HG03139 (cell line): Measurements from ENCODE around the gene UPF1.
A peak's percentile ranks its signal among the peaks of the same experiment; 100 is the strongest.
"Not testable (repeated sequence)": the region's sequence is repeated elsewhere in the genome, so short reads cannot be mapped to it uniquely, and the experiment has no call there.

Source experiments
- ATAC-seq: cut with Tn5 transposase; IDR thresholded peaks from one replicate; pipeline ENCODE4 v1.9.1; 2021; ENCODE audit not compliant: unreplicated experiment

Gene UPF1

DNA sequence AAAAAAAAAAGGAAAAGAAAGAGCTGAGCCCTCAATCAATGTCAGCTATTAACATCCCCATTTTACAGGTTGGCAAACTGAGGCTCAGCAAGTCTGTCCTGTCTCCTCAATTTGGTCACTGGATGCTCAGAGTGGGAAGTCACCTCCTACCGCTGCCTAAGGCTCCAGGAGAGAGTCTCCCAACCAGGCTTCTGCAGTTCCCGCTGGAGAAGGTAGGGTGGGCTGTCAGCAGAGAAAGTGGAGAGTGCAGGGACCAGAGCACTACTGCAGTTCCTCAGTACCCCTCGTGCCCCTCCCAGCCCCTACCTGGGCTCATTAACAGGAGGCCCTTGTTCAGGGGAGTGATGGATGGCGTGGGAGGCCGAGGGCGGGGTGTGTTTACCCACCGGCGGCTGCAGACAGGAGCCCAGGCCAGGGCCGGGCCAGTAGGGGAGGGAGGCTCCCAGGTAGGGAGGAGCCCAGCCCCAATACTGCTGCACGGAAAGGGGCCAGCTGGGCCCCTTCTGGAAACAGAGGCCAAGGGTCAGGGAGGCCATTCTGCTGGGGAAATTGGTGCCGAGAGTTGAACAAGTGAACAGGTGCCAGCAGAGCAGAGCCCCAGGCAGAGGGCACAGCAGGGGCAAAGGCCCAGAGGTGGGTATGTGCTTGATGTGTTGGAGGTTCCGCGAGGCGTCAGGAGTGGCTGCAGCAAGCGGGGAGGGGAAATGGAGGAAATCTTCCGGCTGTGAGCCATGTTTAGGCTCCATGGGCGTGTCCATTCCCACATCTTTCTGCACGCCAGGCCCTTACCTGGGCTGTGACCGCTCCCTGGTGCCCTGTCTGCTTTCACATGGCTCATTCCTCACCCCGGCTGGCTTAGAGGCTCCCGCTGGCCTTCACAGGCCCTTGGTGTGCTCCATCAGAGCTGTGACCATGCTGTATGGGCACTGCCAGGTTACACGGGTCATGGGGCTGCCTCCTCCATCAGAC, 33.1 kb upstream of the UPF1 start:
- ATAC-seq = no peak

DNA sequence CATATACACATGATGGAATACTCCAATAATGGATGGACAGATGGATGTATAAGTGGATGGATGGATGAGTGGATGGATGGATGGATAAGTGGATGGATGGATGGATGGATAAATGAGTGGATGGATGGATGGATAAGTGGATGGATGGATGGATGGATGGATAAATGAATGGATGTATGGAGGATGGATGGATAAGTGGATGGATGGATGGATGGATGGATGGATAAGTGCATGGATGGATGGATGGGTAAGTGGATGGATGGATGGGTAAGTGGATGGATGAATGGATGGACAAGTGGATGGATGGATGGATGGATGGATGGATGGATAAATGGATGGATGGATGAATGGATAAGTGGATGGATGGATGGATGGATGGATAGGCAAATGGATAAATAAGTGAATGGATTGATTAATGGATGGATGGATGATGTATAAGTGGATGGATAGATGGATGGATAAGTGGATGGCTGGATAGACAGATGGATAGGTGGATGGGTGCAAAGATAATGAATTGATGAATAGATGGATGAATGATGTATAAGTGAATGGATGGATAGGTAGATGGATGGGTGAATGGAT, 32.3 kb upstream of the UPF1 start:
- ATAC-seq = no peak

- no peak for ATAC-seq
Measured at GRCh38 chr19:18800079-18800478, 31.7 kb upstream of the UPF1 start.

GRCh38 chr19:18800636-18801035, 31.1 kb upstream of the UPF1 start:
- ATAC-seq = no peak

DNA sequence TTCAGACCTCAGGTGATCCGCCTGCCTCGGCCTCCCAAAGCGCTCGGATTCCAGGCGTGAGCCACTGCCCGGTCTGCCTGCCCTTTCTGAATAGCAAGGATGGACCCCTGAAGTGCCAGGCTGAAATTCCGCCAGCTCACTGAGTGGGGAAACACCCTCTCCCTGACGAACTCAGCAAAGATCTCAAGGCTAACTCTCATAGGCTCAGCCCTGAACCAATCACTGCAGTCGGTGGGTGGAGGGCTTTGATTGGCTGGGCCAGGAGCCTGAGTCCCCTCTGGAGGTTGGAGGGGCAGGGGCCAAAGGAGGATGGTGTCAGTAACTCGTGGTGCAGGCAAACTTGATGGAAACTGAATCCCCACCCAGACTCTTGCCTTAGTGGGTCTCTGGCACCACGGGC, 29.4 kb upstream of the UPF1 start:
- no peak for ATAC-seq

DNA sequence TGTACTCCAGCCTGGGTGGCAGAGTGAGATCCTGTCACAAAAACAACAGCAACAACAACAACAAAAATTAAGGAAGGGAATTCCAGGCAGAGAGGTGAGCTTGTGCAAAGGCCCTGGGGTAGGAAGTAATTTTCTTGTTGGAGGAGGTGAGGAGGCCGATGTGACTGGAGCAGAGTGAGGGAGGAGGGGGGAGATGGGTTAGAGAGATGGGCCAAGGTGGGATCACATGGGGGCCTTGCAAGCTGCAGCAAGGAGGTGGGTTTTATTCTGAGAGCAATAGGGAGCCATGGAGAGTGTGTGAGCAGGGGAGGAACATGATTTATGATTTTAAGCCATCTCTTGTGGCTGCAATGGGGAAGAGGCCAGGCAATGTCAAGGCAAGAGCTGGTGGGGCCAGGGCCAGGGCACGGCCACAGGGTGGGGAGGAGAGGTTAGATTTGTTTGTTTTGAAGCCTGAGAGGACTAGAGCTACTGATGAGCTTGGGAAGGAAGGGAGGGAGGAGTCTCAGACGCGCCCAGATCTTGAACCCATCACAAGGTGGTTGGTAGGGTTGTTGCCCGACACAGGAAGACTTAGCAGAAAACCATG, 28.1 kb upstream of the UPF1 start:
- ATAC-seq = no peak

DNA sequence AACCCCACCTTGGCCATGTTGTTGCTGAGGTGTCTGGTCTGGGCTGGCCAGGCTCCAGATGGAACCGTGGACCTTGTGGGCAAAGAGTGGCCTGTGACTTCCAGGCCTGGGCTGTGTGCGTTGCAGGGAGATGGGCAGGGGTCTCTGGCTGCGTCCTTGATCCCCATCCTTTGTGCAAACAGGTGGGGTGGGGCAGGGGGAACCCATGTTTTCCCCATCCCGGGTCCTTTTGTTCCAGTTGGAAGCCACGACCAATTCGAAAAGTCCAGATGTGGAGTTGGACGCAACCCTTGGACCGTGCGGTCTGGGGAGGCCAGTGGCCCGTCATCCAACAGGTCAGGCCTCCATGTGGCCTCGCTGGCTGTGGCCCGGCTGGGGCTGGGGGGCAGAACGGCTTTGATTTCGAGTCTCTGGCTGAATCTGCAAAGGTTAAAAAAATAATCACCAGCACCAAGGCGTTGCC, 27.6 kb upstream of the UPF1 start:
- ATAC-seq = no peak

DNA sequence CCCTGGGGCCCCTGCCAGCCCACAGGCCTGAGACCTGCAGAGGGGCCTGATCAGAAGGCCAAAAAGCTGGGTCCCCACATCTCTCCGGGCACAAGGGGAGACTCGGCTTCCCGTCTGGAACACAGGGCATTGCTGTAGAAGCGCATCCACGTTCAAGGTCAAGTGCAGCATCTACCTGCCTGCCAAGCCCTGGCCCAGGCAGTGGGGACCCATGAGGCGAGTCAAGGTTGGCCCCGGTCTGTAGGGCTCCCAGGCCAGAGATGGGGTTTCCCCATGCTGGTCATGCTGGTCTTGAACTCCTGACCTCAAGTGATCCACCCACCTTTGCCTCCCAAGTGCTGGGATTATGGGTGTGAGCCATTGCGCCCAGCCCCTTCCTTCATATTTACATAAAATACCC, 27.1 kb upstream of the UPF1 start:
- ATAC-seq = no peak

GRCh38 chr19:18807861-18808331, 23.9 kb upstream of the UPF1 start:
- ATAC-seq = no peak

DNA sequence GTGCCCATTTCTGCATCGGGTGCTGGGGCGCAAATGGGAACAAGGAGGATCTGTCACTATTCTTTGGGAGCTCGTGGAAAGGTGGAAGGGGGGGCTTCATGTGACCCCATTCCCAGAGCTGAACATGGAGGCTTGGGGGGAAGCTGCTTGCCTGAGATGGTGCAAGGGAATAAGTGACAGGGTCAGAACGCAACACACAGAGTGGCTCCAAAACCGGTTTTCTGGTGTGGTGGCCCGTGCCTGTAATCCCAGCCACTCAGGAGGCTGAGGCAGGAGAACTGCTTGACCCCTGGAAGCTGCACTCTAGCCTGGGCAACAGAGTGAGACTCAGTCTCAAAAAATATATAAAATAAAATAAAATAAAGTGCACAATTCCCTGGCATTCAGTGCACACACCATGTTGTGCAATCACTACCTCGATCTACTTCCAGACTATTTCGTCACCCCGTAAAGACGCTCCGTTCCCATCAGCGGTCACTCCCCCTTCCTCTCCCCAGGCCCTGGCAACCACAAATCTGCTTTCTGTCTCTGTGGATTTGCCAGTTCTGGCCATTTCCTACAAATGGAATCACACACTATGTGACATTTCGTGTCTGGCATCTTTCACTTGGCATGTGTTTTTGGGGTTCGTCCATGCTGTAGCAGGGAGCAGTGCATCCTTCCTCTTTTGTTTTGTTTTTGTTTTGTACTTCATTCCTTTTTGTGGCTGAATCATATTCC, 22.4 kb upstream of the UPF1 start:
- no peak for ATAC-seq

DNA sequence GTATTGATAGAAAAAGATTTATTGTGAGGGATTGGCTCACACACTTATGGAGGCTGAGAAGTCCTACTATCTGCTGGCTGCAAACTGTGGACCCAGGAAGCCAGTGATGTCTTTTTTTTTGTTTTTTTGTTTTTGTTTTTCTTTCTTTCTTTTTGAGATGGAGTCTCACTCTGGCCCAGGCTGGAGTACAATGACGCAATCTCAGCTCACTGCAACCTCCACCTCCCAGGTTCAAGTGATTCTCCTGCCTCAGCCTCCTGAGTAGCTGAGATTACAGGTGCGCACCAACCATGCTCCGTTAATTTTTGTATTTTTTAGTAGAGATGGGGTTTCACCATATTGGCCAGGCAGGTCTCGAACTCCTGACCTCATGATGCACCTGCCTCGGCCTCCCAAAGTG, 20.1 kb upstream of the UPF1 start:
- not testable (repeated sequence) for ATAC-seq

DNA sequence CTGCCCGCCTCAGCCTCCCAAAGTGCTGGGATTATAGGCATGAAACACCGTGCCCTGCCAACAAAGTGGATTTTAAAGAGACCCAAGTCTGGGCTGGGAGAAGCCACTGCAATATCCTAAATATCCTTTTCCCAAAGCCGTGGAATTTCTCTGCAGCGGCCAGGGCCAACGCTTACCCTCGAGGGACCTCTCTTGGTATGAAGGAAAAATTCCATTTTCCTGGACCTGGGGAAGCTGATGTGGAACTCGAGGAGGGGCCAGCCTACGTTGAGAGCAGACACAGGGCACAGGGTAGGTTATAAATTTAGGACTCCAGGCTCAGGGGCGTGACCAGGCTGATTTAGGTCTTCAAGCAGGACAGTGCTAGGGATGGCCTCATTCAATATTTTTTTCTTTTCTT, 17.7 kb upstream of the UPF1 start:
- ATAC-seq = no peak

DNA sequence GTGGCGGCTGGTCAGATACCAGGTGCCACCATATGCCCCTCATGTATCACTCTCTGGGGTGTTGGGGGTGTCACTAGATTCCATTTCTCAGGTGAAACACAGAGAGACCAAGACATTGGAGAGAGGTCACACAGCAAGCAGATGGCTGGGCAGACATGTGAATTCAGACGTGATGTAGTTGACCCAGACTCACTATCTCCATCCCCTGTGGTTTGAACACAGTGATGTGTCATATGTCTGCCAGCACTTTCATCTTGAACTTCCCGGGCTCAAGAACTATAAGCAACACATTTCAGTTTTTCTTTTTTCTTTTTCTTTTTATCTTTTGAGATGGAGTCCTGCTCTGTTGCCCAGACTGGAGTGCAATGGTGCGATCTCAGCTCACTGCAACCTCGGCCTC, 16.1 kb upstream of the UPF1 start:
- ATAC-seq = no peak

DNA sequence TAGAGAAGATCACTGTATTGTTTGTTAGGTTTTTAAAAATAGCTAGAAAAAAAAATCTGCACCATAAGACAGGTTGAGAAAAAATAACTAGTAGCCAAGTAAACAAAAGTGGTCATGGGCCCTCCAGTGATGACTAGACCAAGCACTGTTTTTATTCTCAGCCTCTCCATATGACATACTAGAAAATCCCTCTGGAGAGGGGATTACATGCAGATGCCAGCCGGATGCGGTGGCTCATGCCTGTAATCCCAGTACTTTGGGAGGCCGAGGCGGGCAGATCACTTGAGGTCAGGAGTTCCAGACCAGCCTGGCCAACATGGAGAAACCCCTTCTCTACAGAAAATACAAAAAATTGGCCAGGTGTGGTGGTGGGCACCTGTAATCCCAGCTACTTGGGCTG, 15.1 kb upstream of the UPF1 start:
- ATAC-seq = not testable (repeated sequence)

DNA sequence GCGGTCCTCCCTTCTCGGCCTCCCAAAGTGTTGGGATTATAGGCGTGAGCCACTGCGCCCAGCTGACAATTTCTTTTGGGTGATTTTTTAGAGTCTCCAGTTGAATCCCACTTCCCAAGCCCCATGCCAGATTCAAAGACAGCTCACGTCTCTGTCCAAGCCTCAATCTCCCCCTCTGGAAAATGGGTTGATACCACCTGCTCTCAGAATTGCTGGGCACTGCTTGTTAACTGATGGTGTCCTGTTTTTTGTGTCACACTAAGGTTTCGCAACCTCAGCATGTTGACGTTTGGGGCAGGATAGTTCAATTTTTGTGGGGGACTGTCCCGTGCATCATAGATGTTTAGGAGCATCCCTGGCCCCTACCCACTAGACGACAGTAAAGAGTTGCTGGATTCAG, 14.2 kb upstream of the UPF1 start:
- ATAC-seq = no peak

DNA sequence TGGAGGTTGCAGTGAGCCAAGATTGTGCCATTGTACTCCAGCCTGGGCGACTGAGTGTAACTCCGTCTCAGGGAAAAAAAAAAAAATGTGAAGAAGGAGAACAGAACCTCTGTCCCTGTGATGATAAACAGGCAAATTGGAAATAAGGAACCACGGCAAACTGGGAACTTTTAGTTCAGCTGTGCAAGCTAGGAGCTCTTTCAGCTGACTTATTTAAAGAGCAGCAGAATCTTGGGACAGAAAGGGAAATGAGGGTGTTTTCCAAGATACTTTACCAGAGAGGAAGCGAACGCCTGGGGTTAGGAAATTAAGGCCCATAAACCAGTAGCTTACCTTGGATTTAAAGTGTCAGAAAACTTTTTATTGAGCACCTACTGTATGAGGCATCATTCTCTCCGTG, 3.0 kb upstream of the UPF1 start:
- ATAC-seq = no peak

DNA sequence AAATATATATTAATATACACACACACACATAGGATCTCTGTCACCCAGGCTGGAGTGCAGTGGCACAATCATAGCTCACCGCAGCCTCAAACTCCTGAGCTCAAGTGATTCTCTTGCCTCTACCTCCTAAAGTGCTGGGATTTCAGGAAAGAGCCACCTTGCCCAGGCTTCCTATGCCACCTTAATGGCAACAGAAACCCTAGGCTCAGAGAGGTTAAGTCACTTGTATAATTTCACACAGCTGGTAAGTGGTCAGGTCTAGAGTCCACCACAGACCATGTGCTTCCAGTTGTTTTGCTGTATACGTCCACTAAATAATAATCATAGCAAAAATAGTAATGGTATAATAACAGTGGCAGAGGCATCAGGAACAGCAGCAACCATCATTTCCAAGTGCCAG, 1.3 kb upstream of the UPF1 start:
- ATAC-seq = no peak

DNA sequence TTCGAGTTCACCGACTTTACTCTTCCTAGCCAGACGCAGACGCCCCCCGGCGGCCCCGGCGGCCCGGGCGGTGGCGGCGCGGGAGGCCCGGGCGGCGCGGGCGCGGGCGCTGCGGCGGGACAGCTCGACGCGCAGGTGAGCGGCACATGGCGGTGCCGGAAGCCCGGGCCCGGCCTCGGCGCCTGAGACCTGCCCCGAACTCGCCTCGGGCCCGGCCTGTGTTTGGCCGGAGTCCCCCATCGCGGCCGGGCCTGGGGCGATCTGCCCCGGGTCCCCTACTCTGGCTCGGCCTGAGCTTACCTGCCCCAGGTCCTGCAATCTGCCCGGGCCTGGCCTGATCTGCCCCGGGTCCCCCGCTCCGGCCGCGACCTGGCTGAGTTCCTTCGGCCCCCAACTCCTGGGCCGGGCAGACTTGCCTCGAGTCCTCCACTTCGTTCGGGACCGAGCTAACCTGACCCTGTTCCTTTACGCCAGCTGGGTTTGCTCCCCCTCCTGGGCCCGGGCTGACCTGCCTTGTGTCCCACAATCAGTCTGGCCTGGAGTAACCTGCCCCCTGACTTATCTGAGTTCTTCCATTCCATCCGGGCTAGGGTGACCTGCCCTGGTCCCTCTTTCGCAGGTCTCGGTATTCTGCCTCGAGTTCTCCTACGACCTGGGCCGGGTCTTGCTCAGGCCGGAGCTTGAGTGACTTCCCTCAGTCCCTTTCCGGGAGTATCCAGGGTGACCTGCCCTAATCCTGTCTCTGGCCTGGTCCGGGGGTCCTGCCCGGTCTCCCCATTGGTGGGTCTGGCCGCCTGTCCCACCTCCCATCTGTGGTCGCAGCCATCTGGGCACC, 764 bp downstream of the UPF1 start:
- peak; percentile 21 for ATAC-seq

- ATAC-seq = no peak
Measured at GRCh38 chr19:18833141-18833476, 1.4 kb downstream of the UPF1 start.

DNA sequence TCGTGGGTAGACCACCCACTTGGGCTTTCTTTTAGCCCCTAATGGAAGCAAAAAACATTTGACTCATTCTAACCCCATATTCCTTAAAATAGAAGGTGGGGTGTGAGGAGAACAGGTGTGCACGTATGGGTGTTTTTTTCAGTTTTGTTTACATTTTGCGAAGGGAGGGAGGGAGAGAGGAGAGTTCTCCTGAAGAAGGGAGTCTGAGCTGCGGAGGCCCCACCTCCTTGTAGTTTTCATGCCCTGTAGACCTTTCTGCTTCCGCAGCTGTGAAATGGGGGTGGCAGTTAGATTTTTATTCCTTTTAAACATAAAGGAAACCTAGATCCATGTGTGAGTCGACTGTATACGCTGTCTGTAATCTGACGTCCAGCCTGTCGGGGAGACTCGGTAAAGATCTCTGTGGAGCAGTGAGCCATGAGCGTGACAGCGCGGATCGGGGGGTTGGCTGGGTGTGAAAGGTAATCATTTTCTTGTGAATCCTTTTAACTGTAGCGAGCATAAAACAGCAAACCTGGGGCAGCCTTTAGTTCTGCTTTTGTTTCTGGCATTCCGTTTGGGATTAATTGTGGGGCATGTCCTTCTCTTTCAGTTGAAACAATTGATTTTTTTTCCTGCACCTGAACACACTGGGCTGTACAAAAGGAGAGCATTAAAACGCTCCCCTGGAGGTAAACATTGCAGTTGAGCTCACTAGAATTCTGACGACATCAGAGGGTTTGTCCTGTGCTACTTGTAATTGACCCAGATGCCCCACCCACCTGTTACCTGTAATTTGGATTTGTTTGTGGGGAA, 2.3 kb downstream of the UPF1 start:
- ATAC-seq = no peak
